DMS79 treated with DMSO at 0.1 percent for 48 hours (cell line): ENCODE data around the gene ELANE.
"Not testable (repeated sequence)": the region's sequence is repeated elsewhere in the genome, so short reads cannot be mapped to it uniquely, and the experiment has no call there.

Experiments
- DNase-seq: peaks from one replicate; lab custom pipeline; 2025; lab: John Stamatoyannopoulos, UW

The ELANE gene

GRCh38 chr19:862581-863314 lies 10.6 kb downstream of the ELANE start:
- DNase-seq: no peak

DNA sequence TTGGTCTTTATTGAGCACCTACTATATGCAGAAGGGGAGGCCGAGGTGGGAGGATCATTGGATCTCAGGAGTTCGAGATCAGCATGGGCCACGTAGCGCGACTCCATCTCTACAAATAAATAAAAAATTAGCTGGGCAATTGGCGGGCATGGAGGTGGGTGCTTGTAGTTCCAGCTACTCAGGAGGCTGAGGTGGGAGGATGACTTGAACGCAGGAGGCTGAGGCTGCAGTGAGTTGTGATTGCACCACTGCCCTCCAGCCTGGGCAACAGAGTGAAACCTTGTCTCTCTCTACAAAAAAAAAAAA lies 11.2 kb downstream of the ELANE start:
- no peak for DNase-seq

- DNase-seq: no peak
Measured at GRCh38 chr19:866769-867300, 14.7 kb downstream of the ELANE start.

DNA sequence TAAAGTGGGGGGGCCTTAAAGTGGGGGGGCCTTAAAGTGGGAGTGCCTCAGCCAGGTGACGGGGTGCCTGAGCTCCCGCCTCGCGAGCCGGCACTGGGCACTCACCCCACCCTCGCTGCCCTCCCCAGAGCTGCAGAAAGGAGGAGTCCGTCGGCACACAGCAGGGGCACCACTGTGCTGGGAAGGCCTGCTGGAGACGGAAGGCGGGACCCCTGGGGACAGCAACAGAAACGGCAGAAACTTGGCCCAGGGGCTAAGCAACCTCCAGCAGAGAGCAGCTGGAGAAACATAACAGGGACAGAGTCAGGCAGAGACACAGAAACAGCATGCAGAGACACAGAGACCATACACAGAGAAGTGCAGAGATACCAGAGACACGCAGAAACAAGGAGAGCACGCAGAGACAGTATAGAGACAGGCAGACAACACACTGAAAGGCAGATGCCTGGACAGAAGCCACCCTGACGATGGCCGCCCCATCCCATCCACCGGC lies 15.2 kb downstream of the ELANE start:
- no peak for DNase-seq

GRCh38 chr19:867855-868457 lies 15.9 kb downstream of the ELANE start:
- DNase-seq: no peak

DNA sequence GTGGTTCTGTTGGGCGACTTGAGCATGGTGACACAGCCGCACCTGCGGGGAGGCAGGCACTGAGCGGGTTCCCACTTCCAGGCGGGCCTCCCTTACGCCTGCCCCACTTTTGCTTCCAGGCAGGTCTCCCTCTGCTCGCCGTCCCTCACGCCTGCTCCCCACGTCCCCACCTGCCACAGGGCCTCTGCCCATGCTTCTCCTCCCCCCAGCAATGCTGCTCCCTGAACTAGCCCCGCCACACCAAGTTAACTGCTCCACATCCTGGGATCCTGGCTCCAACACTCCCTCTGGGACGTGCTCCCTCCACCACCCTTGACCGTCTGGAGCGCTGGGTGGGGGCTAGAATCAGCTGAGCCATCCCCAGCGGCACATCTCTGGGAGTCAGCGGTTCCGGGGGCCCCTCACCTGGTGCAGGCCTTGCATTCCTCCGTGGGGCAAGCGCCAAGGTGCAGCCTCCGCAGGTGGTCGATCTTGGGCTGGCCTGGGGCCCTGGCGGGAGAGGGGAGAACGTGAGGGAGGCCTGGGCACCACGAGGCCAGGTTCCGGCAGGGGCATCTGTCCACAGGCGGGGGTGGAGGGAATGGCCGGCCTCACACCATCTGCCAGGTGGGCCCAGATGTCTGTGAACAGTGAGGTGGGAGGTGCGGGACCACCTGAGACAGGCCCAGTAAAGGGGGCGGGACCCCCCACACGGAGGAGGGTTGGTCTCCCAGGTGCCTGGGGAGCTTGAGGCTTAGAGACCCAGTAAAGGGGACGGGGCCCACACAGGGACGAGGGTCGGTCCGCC lies 16.5 kb downstream of the ELANE start:
- DNase-seq: no peak

DNA sequence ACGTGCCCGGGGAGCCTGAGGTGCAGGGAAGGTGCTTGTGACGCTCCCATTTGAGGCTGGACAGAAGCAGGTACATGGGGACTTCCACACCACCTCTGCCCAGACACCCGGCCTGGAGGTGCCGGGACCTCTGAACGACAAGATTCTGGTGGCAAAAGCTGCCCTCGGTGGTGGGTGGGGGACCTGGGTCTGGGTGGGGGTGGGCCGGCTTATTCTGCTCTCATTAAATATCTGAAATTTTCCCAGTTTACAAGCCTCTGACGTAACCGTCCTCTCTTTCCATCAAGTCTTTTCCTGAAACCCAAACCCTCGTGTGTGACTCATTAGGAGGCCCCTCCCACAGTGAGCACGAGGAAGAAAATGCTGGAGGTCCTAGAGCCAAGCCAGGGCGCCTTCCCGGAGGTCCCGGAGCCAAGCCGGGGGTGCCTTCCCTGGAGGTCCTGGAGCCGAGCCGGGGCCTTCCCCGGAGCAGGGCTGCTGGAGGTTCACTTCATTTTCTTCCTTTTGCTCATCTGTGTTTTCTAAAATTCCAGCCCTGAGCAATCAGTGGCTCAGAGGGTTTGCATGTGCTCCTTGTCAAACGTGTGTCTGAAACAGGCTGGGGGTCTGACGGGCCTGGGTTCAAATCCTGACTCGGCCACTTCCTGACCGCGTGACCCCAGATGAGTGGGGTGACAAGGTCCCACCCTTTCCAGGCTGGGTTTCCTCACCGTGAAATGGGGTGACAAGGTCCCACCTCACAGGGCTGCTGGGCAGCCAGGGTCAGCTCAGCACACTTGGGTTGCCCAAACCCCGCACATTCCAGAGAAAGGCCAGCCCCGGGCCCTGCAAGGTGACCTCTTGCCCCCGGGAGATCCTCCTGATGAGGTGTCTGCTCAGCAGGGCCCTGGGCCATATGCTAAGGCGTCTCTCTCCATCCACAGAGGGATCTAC lies 17.4 kb downstream of the ELANE start:
- DNase-seq: no peak

DNA sequence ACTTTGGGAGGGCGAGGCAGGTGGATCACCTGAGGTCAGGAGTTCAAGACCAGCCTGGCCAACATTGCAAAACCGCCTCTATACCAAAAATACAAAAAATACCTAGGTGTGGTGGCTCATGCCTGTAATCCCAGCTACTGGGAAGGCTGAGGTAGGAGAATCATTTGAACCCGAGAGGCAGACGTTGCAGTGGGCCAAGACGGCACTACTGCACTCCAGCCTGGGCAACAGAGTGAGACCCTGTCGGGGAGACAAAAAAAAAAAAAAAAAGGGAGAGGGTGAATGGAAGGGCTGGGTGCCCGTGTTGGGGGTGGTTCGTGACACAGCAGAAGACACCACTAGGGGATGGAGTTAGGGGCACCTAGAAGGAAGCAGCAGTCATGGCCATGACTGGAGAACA lies 18.2 kb downstream of the ELANE start:
- DNase-seq: no peak

DNA sequence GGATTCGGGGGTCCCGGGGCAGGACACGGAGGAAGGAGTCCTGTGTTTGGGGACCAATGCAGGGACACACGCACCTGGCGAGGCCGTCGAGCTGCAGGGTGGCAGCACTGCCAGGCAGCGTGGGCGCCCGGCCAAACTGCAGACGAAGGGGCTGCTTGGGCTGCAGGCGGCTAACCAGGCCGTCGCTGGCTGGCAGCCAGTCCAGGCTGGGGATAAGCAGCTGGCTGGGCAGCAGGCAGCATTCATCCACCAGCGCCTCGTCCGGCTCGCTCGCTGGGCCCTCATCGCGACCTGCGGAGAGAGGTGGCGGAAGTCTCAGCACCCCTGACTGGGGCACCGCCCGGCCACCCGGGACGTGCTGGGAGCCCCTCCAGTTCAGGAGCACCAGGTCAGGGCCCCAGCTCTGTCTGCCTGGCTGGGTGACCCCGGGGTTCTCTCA lies 18.9 kb downstream of the ELANE start:
- peak; percentile 74 for DNase-seq

DNA sequence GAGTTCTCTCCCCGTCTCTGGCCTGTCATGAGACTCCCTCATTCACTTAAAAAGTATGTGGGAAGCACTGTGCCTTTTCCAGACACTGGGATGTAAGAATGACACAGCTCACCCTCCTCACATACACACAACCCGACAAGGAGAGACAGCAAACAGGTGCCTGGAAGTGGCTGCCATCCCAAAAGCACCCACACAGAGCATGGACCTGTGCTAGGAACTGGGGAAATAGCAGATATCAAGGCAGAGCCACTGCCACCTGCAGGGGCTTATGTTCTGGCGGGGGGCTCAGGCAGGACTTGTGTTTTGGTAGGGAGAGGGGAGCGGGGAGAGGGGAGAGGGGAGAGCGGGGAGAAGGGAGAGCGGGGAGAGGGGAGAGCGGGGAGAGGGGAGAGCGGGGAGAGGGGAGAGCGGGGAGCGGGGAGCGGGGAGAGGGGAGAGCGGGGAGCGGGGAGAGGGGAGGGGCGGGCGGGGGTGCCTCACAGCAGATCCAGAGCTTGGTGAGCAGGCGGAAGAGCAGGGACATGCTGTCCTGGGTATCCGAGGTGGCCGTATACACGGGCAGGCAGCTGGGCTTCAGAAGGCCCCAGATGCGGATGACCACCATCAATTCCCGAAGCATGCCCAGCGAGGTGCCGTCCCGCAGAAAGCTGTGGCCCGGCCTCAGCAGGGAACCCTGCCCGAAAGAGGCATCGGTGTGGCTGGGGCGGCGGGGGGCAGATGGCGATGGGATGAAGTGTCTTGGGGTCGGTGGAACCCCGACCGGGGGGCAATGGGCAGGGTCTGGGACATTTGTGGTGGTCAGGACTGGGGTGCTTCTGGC lies 19.6 kb downstream of the ELANE start:
- DNase-seq: no peak

DNA sequence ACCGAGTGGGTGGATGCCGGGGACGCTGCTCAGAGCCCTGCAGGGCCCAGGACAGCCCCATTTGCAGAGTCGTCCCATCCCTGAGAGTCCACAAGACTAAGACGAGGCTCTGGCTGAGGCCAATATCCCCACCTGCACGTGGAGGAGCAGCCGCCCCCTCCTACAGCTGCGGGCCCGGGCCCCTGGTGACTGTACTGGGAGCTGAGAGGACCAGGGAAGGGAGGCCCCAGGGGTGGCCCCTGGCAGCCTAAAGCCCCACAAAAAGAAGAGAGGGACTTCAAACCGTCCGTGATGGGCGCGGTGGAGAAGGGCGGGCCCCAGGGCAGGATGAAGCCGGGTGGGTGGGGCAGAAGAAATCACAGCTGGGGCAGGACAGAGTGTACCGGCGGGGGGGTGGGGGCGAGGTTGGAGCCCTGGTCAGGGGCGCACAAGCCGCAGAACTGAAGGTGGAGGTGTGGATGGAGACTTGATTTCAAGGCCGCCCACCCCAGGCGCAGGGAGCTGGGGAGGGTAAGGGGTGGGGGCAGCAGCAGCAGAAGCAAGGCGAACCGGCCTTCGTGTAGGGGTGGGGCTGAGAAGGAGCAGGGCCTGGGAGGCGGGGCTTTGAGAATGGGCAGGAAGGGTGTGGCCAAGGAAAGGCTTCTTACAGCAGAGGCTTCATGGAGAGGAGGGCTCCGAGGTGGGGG lies 20.3 kb downstream of the ELANE start:
- DNase-seq: no peak

GRCh38 chr19:873084-873483 lies 21.0 kb downstream of the ELANE start:
- DNase-seq: no peak

- DNase-seq: no peak
Measured at GRCh38 chr19:873561-874041, 21.5 kb downstream of the ELANE start.

DNA sequence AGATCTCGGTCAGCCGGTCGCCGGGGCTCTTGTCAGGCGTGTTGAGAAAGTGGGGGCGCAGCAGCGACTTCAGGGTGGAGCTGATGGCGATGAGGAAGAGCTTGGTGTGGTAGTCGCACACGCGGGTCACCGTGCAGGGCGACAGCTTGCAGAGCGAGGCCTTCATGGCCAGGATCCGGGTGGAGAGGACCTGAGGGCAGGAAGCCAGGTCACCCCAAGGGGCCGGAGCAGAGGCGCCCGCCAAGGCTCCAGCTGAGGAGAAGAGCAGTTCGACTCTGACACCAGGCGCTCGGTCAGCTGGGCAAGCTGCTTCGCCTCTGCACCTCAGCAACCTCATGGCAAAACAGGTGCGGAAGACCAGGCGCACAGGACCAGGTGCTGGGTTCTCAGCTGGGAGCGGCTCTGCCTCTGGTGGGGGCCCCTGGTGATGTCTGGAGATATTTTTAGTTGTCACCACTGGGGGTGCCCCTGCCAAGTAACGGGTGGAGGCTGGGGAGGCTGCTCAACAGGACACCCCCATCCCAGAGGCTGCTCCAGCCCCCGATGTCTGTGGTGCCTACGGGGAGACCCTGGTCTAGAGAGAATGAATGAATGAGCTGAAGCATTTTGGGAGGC lies 23.3 kb downstream of the ELANE start:
- DNase-seq: no peak

GRCh38 chr19:876089-876488 lies 24.0 kb downstream of the ELANE start:
- no peak for DNase-seq

GRCh38 chr19:876780-877314 lies 24.7 kb downstream of the ELANE start:
- DNase-seq: no peak

DNA sequence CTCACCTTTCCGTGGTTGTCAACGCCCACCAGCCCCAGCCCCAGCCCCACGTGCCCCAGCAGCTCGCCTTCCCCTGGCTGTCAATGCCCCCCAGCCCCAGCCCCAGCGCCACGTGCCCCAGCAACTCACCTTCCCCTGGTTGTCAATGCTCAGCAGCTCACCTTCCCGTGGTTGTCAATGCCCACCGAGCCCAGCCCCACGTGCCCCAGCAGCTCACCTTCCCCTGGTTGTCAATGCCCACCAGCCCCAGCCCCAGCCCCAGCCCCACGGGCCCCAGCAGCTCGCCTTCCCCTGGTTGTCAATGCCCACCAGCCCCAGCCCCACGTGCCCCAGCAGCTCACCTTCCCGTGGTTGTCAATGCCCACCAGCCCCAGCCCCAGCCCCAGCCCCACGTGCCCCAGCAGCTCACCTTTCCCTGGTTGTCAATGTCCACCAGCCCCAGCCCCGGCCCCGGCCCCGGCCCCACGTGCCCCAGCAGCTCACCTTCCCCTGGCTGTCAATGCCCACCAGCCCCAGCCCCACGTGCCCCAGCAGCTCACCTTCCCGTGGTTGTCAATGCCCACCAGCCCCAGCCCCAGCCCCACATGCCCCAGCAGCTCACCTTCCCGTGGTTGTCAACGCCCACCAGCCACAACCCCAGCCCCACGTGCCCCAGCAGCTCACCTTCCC lies 26.0 kb downstream of the ELANE start:
- DNase-seq: not testable (repeated sequence)

- DNase-seq: not testable (repeated sequence)
Measured at GRCh38 chr19:878751-879561, 26.9 kb downstream of the ELANE start.
